ENCODE data around the gene OR3A3.
"Not testable (repeated sequence)": the region's sequence is repeated elsewhere in the genome, so short reads cannot be mapped to it uniquely, and the experiment has no call there.

The OR3A3 gene

DNA sequence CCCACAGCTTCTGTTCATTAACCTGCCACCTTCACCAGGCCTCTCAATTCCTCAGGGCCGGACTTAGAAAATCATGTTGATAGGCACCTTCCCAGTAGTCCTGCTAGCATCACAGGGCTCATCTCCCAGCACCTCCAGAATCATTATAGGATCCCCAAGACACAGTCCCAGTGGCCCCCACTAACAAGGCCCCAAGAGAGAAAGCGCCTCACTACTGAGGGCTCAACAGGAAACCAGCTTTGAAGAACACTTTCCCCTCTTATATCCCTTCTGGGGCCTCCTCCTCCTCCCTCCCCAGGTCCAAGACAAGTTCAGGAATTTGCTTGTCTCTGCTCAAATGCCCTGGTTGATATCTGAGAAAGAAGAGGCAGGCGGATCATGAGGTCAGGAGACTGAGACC lies at the start of gene OR3A3:
Gene OR3A3, plus strand, starts transcription at position 301 of the 400 bp plus-strand sequence.
- TF ChIP-seq POLR2A (IDR thresholded peaks at IDR 0.05; ENCODE audit: low read depth, low read length), result no peak
- no peak for DNase-seq (ENCODE audit: insufficient read length, low spot score)
- FAIRE-seq, result no peak

- FAIRE-seq; DNase-seq (ENCODE audit: insufficient read length, low spot score): not testable (repeated sequence)
These were observed 40.0 kb upstream of the OR3A3 start for GRCh38 chr17:3371167-3371566.

GRCh38 chr17:3378321-3378720 lies 32.8 kb upstream of the OR3A3 start:
- no peak for FAIRE-seq
- no peak for DNase-seq (ENCODE audit: insufficient read length, low spot score)
- TF ChIP-seq POLR2A (IDR thresholded peaks at IDR 0.05; ENCODE audit: low read depth, low read length), result no peak

DNA sequence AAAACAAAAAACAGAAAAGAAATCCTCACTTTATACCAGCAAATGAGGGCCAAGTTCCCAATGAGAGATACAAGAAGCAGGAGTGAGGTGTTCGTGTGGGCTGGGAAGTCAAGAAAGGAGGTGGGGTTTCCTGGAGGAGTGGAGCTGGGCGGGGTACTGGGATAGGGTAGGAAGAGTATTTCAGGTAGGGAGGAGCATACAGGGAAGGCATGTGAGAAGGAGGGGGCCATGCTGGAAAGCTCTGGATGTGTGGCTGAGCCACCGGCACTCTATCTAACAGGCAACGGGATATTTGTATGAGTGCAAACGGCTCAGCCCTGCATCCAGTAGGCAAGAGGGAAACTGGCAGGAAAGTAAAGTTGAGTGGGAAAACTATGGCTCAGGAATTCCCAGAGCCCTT lies 29.2 kb upstream of the OR3A3 start:
- DNase-seq (ENCODE audit: insufficient read length, low spot score) (no peak), FAIRE-seq (no peak)
- no peak for TF ChIP-seq POLR2A (IDR thresholded peaks at IDR 0.05; ENCODE audit: low read depth, low read length)

GRCh38 chr17:3385869-3386816 lies 25.0 kb upstream of the OR3A3 start, which contains the start of gene OR3A2:
Gene OR3A2 (minus strand): TSS chr17:3386308.
- FAIRE-seq (no peak), DNase-seq (ENCODE audit: insufficient read length, low spot score) (no peak)
- no peak for TF ChIP-seq POLR2A (IDR thresholded peaks at IDR 0.05; ENCODE audit: low read depth, low read length)

DNA sequence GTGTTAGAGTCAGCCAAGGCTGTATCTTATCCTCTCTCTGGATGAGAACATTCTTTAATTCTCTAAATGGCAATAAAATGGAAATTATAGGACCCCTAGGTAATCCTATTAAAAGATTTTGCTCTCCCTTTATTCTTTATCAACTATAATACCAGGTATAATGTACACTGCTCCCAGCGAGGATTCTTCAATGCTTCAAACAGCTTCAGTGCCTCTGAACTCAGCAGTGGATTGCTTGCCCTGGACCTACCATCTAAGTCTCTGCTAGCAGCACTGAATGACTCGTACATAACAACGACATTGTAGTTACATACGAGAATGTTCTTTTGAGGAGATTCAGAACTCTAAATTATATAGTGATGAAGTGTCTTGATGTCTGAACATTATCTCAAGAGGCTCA lies 21.4 kb upstream of the OR3A3 start:
- no peak for DNase-seq (ENCODE audit: insufficient read length, low spot score)
- TF ChIP-seq POLR2A (IDR thresholded peaks at IDR 0.05; ENCODE audit: low read depth, low read length), result no peak
- no peak for FAIRE-seq

- FAIRE-seq, result peak; percentile 67
- not testable (repeated sequence) for DNase-seq (ENCODE audit: insufficient read length, low spot score)
These were observed 13.4 kb upstream of the OR3A3 start for GRCh38 chr17:3397801-3398200.

- FAIRE-seq (no peak), DNase-seq (ENCODE audit: insufficient read length, low spot score) (no peak)
- TF ChIP-seq POLR2A (IDR thresholded peaks at IDR 0.05; ENCODE audit: low read depth, low read length), result no peak
These were observed 12.9 kb upstream of the OR3A3 start, which contains the start of gene OR1E1 for GRCh38 chr17:3398310-3398709. Gene OR1E1 (minus strand): TSS chr17:3398410. CDS start chr17:3398410, 0 bp downstream.

GRCh38 chr17:3400055-3400454 lies 11.1 kb upstream of the OR3A3 start:
- FAIRE-seq (no peak), DNase-seq (ENCODE audit: insufficient read length, low spot score) (no peak)
- no peak for TF ChIP-seq POLR2A (IDR thresholded peaks at IDR 0.05; ENCODE audit: low read depth, low read length)

DNA sequence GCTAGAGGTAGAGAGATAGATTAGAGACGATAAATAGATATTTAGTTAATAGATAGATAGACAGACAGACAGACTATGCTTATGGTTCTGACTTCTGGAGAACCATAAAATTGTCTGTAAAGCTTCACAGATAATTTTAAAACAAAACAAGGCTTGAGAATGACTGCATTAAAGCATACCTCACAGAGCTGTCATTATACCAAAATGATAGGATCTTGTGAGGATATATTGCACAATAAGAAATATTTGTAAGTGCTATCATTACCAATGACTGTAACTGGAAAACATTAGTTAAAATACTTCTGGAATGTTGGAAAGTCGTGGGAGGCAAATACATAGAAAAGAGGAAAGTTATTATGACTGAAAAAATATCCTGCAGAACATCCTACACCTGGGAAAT lies 9.4 kb upstream of the OR3A3 start:
- DNase-seq (ENCODE audit: insufficient read length, low spot score) (no peak), FAIRE-seq (no peak)
- TF ChIP-seq POLR2A (IDR thresholded peaks at IDR 0.05; ENCODE audit: low read depth, low read length), result no peak

DNA sequence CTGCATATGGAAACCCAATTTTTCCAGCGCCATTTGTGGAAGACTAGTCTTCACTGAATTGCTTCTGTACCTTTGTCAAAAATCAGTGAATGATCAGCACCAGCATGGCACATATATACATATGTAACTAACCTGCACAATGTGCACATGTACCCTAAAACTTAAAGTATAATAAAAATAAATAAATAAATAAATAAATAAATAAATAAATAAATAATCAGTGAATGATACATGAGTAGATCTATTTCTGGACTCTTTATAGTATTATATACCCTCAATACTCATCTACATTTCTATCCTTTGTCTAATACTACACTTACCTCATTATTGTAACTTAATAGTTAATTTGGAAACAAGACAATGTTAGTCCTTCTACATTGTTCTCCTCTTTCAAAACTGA lies 7.3 kb upstream of the OR3A3 start:
- not testable (repeated sequence) for FAIRE-seq; DNase-seq (ENCODE audit: insufficient read length, low spot score)

- FAIRE-seq, result not testable (repeated sequence)
These were observed 1.0 kb downstream of the OR3A3 start for GRCh38 chr17:3412216-3412615.

GRCh38 chr17:3415610-3416009 lies 4.4 kb downstream of the OR3A3 start:
- TF ChIP-seq POLR2A (IDR thresholded peaks at IDR 0.05; ENCODE audit: low read depth, low read length), result no peak
- DNase-seq (ENCODE audit: insufficient read length, low spot score) (no peak), FAIRE-seq (no peak)

More at GRCh38 chr17:3412216-3412615, 1.0 kb downstream of the OR3A3 start:
- not testable (repeated sequence) for DNase-seq (ENCODE audit: insufficient read length, low spot score)

GRCh38 chr17:3418222-3418621 lies 7.1 kb downstream of the OR3A3 start:
- FAIRE-seq (no peak), DNase-seq (ENCODE audit: insufficient read length, low spot score) (no peak)
- no peak for TF ChIP-seq POLR2A (IDR thresholded peaks at IDR 0.05; ENCODE audit: low read depth, low read length)

GRCh38 chr17:3433215-3433614 lies 22.0 kb downstream of the OR3A3 start:
- FAIRE-seq, result peak; percentile 88
- not testable (repeated sequence) for DNase-seq (ENCODE audit: insufficient read length, low spot score)

Measured in H54 (cell line).